SU-DHL-6 (cell line): ENCODE data around the gene SEPHS1.
A peak's percentile ranks its signal among the peaks of the same experiment; 100 is the strongest.

Experiments
- H2AFZ ChIP-seq: fragments of 200-600 bp; sonication (generic); 2 replicates; pipeline ENCODE4 v1.6.1; 2014; ENCODE audit warnings: low read depth, mild to moderate bottlenecking, moderate library complexity, mixed read lengths, antibody characterized with exemption, low read length; ENCODE audit not compliant: severe bottlenecking
- H3F3A ChIP-seq: fragments of 200-600 bp; shearing (Covaris generic); 2 replicates; pipeline ENCODE4 v1.6.0; 2016; ENCODE audit warnings: antibody characterized with exemption, mild to moderate bottlenecking; ENCODE audit not compliant: insufficient read depth
- H3K27ac ChIP-seq: fragments of 200-600 bp; sonication (generic); 2 replicates; pipeline ENCODE4 v1.5.1; 2016; ENCODE audit warnings: low read depth, mild to moderate bottlenecking, low read length, moderate library complexity, mixed read lengths
- H3K27me3 ChIP-seq: fragments of 200-600 bp; sonication (generic), shearing (Covaris generic); 2 replicates; pipeline ENCODE4 v1.6.0; 2014; ENCODE audit warnings: mild to moderate bottlenecking, low read length
- H3K36me3 ChIP-seq: fragments of 200-600 bp; sonication (generic); 2 replicates; pipeline ENCODE4 v1.6.1; 2014; ENCODE audit warnings: mild to moderate bottlenecking, low read length, mixed read lengths
- H3K4me2 ChIP-seq: fragments of 300-600, 200-600 bp; shearing (Covaris generic), sonication (generic); 2 replicates; pipeline ENCODE4 v1.6.0; 2014; ENCODE audit warnings: low read length, low read depth, mild to moderate bottlenecking; ENCODE audit not compliant: poor library complexity, severe bottlenecking
- H3K4me3 ChIP-seq: fragments of 200-600 bp; sonication (generic); 2 replicates; pipeline ENCODE4 v1.5.1; 2014; ENCODE audit warnings: antibody characterized with exemption, low read length, mild to moderate bottlenecking, mixed read lengths; ENCODE audit not compliant: insufficient read depth, poor library complexity, severe bottlenecking
- H3K79me2 ChIP-seq: fragments of 200-600 bp; sonication (generic); 2 replicates; pipeline ENCODE4 v1.6.1; 2014; ENCODE audit warnings: mild to moderate bottlenecking, low read length, moderate library complexity; ENCODE audit not compliant: insufficient read depth
- H3K9ac ChIP-seq: fragments of 200-600 bp; sonication (generic); 2 replicates; pipeline ENCODE4 v1.7.0; 2014; ENCODE audit warnings: mild to moderate bottlenecking, low read length
- H3K9me2 ChIP-seq: fragments of 200-600 bp; sonication (generic); replicated peaks from 2 replicates; pipeline ENCODE4 v1.6.1; 2014; ENCODE audit warnings: low read length; ENCODE audit not compliant: insufficient read depth
- H3K9me3 ChIP-seq: fragments of 200-600 bp; sonication (generic); 2 replicates; pipeline ENCODE4 v1.6.1; 2014; ENCODE audit warnings: low read length, mixed read lengths; ENCODE audit not compliant: insufficient read depth
- H4K20me1 ChIP-seq: fragments of 200-600 bp; sonication (generic); 2 replicates; pipeline ENCODE4 v1.6.1; 2014; ENCODE audit warnings: low read depth, mild to moderate bottlenecking, antibody characterized with exemption, low read length, moderate library complexity, mixed read lengths
- EZH2phosphoT487 ChIP-seq: fragments of 200-600 bp; sonication (generic), shearing (Covaris generic); conservative IDR thresholded peaks from 2 replicates; pipeline ENCODE4 v1.6.1; 2018; ENCODE audit warnings: mild to moderate bottlenecking, antibody characterized with exemption, low read length, moderate library complexity, mixed read lengths
- TF ChIP-seq, protein P1 (sequence below): fragments of 200-600 bp; sonication (generic); IDR thresholded peaks from one replicate; pipeline ENCODE4 v1.5.1; 2017; ENCODE audit warnings: antibody characterized with exemption, mild to moderate bottlenecking, low read length, moderate library complexity; ENCODE audit not compliant: insufficient read depth, poor library complexity, severe bottlenecking

Gene SEPHS1

GRCh38 chr10:13346283-13347042, 1.6 kb downstream of the SEPHS1 start:
- H3K9me3 ChIP-seq: no peaks in the 10 kb centered on the region
- H3K79me2 ChIP-seq: peaks cover 51% of the 10 kb centered on the region
- peaks cover 7% of the 10 kb centered on the region; the same call in 1 of the 2 replicates for H3F3A ChIP-seq
- H2AFZ ChIP-seq: no peak overlapping the region
- no peaks in the 10 kb centered on the region for H3K36me3 ChIP-seq
- peak overlapping the region; percentile 96 for H3K4me2 ChIP-seq
- H3K4me3 ChIP-seq: peak overlapping the region; percentile 63
- H4K20me1 ChIP-seq: no peaks in the 10 kb centered on the region
- H3K27ac ChIP-seq: peak overlapping the region; percentile 69; the same call in 1 of the 2 replicates
- H3K9me2 ChIP-seq: no peaks in the 10 kb centered on the region
- H3K27me3 ChIP-seq: no peaks in the 10 kb centered on the region
- H3K9ac ChIP-seq: peak overlapping the region; percentile 96
- TF ChIP-seq, protein P1, sequence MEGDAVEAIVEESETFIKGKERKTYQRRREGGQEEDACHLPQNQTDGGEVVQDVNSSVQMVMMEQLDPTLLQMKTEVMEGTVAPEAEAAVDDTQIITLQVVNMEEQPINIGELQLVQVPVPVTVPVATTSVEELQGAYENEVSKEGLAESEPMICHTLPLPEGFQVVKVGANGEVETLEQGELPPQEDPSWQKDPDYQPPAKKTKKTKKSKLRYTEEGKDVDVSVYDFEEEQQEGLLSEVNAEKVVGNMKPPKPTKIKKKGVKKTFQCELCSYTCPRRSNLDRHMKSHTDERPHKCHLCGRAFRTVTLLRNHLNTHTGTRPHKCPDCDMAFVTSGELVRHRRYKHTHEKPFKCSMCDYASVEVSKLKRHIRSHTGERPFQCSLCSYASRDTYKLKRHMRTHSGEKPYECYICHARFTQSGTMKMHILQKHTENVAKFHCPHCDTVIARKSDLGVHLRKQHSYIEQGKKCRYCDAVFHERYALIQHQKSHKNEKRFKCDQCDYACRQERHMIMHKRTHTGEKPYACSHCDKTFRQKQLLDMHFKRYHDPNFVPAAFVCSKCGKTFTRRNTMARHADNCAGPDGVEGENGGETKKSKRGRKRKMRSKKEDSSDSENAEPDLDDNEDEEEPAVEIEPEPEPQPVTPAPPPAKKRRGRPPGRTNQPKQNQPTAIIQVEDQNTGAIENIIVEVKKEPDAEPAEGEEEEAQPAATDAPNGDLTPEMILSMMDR: no peak
- TF ChIP-seq EZH2phosphoT487: no peak

- TF ChIP-seq EZH2phosphoT487: no peak
- TF ChIP-seq, protein P1: no peak
- peaks cover 74% of the 10 kb centered on the region for H3K79me2 ChIP-seq
- peak overlapping the region; percentile 89 for H3K27ac ChIP-seq
- no peaks in the 10 kb centered on the region for H3K27me3 ChIP-seq
- peak overlapping the region; percentile 35 for H3K9ac ChIP-seq
- H3K36me3 ChIP-seq: peaks cover 5% of the 10 kb centered on the region; the same call in 1 of the 2 replicates
- peak overlapping the region; percentile 84 for H3K4me2 ChIP-seq
- H2AFZ ChIP-seq: no peak overlapping the region
- H3K9me3 ChIP-seq: no peaks in the 10 kb centered on the region
- H4K20me1 ChIP-seq: no peaks in the 10 kb centered on the region
- no peaks in the 10 kb centered on the region for H3K9me2 ChIP-seq
- peak overlapping the region; percentile 47 for H3K4me3 ChIP-seq
- peaks cover 18% of the 10 kb centered on the region for H3F3A ChIP-seq
Observed at GRCh38 chr10:13340626-13341376, 7.3 kb downstream of the SEPHS1 start.

GRCh38 chr10:13340068-13340467, 8.0 kb downstream of the SEPHS1 start:
- Histone ChIP-seq H3K4me3 (peak overlapping the region; percentile 47), H3F3A (peaks cover 18% of the 10 kb centered on the region), H3K27ac (peak overlapping the region; percentile 89), H3K27me3 (no peaks in the 10 kb centered on the region), H3K36me3 (peaks cover 5% of the 10 kb centered on the region; the same call in 1 of the 2 replicates), H3K79me2 (peaks cover 67% of the 10 kb centered on the region), H4K20me1 (no peaks in the 10 kb centered on the region), H3K9me3 (no peaks in the 10 kb centered on the region), H2AFZ (no peak overlapping the region), H3K9me2 (no peaks in the 10 kb centered on the region), H3K4me2 (peak overlapping the region; percentile 84), H3K9ac (peak overlapping the region; percentile 26)
- no peak for TF ChIP-seq EZH2phosphoT487
- TF ChIP-seq, protein P1: no peak
